ENCODE data around the gene ZFAND2B.
"Not testable (repeated sequence)": the region's sequence is repeated elsewhere in the genome, so short reads cannot be mapped to it uniquely, and the experiment has no call there.

- TF ChIP-seq CTCF (conservative IDR thresholded peaks at IDR 0.05; ENCODE audit: low read depth, low read length); EZH2 (IDR thresholded peaks at IDR 0.05; ENCODE audit: low read length, unreplicated experiment); EZH2phosphoT487 (IDR thresholded peaks at IDR 0.05; ENCODE audit: borderline replicate concordance, low read length): not testable (repeated sequence)
Measured at GRCh38 chr2:219258942-219259341, 52.4 kb downstream of the ZFAND2B start.
